C4-2B (cell line): ENCODE data around the gene RPS6KB2.

Experiments
- CTCF ChIP-seq: fragments of 450-650 bp; conservative IDR thresholded peaks from 2 replicates; pipeline ENCODE4 v1.5.1; 2017; ENCODE audit warnings: mild to moderate bottlenecking
- ZFX ChIP-seq: fragments of 450-650 bp; IDR thresholded peaks from 2 replicates; pipeline ENCODE4 v1.6.1; 2017

- TF ChIP-seq CTCF (no peak), ZFX (no peak)
These were observed 19.7 kb upstream of the RPS6KB2 start for GRCh38 chr11:67408437-67409200.
